Stomach (tissue), 4 donors: Measurements from ENCODE around the gene RCL1.

ENCODE experiments used
- CTCF ChIP-seq, 7 experiments: fragments of 450-650 bp in 4 of 7; fragments of 200-600 bp in 3 of 7; sonication (generic) in 3 of 7; IDR thresholded peaks; one replicate each; pipeline ENCODE4 v1.5.1; 2016 to 2019; ENCODE audit warnings: antibody characterized with exemption in 7 of 7, control low read depth in 2 of 7, mild to moderate bottlenecking in 1 of 7
- POLR2A ChIP-seq, 4 donors: fragments of 450-650 bp; IDR thresholded peaks; one replicate each; pipeline ENCODE4 v1.6.1; 2016; ENCODE audit warnings: antibody characterized with exemption in 4 of 4, control low read depth in 2 of 4, mild to moderate bottlenecking in 1 of 4, moderate library complexity in 1 of 4
- POLR2AphosphoS5 ChIP-seq, 3 donors: sonication (generic); formaldehyde crosslinking; IDR thresholded peaks; one replicate each; pipeline ENCODE4 v1.6.1; 2016; ENCODE audit warnings: antibody characterized with exemption in 3 of 3

- TF ChIP-seq POLR2AphosphoS5 (IDR thresholded peaks at IDR 0.05) = no peak
- TF ChIP-seq POLR2A (IDR thresholded peaks at IDR 0.05) = no peak
- TF ChIP-seq CTCF (IDR thresholded peaks at IDR 0.05) = no peak
These were observed 86.4 kb downstream of the RCL1 start for GRCh38 chr9:4879115-4879558.
